Measurements from ENCODE around the gene RBP3. TPM values are rescaled to one million over a fixed set of nuclear protein-coding genes. Genes with fewer than 3 reads are reported as not detected.

RBP3 gene
- total and polyA plus RNA-seq, 4 donors = not detected

GRCh38 chr10:47336387-47337134 is 11.6 kb upstream of the RBP3 start:
- Histone ChIP-seq H3K36me3 (ENCODE audit: control insufficient read depth in 4 of 4, insufficient read depth in 3 of 4, low read depth in 1 of 4, low read length in 3 of 4) (no peaks in the 10 kb centered on the region), H3K4me1 (ENCODE audit: control insufficient read depth in 4 of 4, insufficient read depth in 4 of 4, low read length in 3 of 4) (no peaks in the 10 kb centered on the region), H3K4me3 (ENCODE audit: low read depth in 1 of 3, low read length in 3 of 3) (no peak overlapping the region), H3K27me3 (ENCODE audit: control insufficient read depth in 4 of 4, insufficient read depth in 4 of 4, low read length in 3 of 4) (no peaks in the 10 kb centered on the region), H3K9ac (ENCODE audit: low read depth in 1 of 2, low read length in 2 of 2) (no peak overlapping the region), H3K27ac (ENCODE audit: low read depth in 1 of 2, low read length in 2 of 2) (no peak overlapping the region), H3K9me3 (ENCODE audit: control insufficient read depth in 4 of 4, low read length in 3 of 4) (no peaks in the 10 kb centered on the region)
- 82% methylated on average over 15 of the region's 15 CpGs for WGBS
- TF ChIP-seq YY1 (IDR thresholded peaks at IDR 0.05) (no peak), TAF1 (conservative IDR thresholded peaks at IDR 0.05) (no peak), RXRA (IDR thresholded peaks at IDR 0.05) (no peak), FOXA2 (IDR thresholded peaks at IDR 0.05) (no peak), NR2F2 (IDR thresholded peaks at IDR 0.05) (no peak)
- no peak for DNase-seq (ENCODE audit: low spot score)

- no peaks in the 10 kb centered on the region for H3K4me1 ChIP-seq (ENCODE audit: control insufficient read depth in 4 of 4, insufficient read depth in 4 of 4, low read length in 3 of 4)
- no peak overlapping the region for H3K4me3 ChIP-seq (ENCODE audit: low read depth in 1 of 3, low read length in 3 of 3)
- no peaks in the 10 kb centered on the region for H3K9me3 ChIP-seq (ENCODE audit: control insufficient read depth in 4 of 4, low read length in 3 of 4)
- H3K36me3 ChIP-seq (ENCODE audit: control insufficient read depth in 4 of 4, insufficient read depth in 3 of 4, low read depth in 1 of 4, low read length in 3 of 4) = no peaks in the 10 kb centered on the region
- no peak for DNase-seq (ENCODE audit: low spot score)
- H3K27me3 ChIP-seq (ENCODE audit: control insufficient read depth in 4 of 4, insufficient read depth in 4 of 4, low read length in 3 of 4) = no peaks in the 10 kb centered on the region
- H3K27ac ChIP-seq (ENCODE audit: low read depth in 1 of 2, low read length in 2 of 2) = no peak overlapping the region
- H3K9ac ChIP-seq (ENCODE audit: low read depth in 1 of 2, low read length in 2 of 2) = no peak overlapping the region
- no peak for TF ChIP-seq HNF4A (conservative IDR thresholded peaks at IDR 0.05)
- 74% methylated on average over 4 of the region's 4 CpGs for WGBS
These were observed 10.9 kb upstream of the RBP3 start for GRCh38 chr10:47337310-47337709.

- no peak overlapping the region for H3K9ac ChIP-seq (ENCODE audit: low read depth in 1 of 2, low read length in 2 of 2)
- H3K4me3 ChIP-seq (ENCODE audit: low read depth in 1 of 3, low read length in 3 of 3) = no peak overlapping the region
- H3K36me3 ChIP-seq (ENCODE audit: control insufficient read depth in 4 of 4, insufficient read depth in 3 of 4, low read depth in 1 of 4, low read length in 3 of 4) = no peaks in the 10 kb centered on the region
- H3K27ac ChIP-seq (ENCODE audit: low read depth in 1 of 2, low read length in 2 of 2) = no peak overlapping the region
- no peaks in the 10 kb centered on the region for H3K4me1 ChIP-seq (ENCODE audit: control insufficient read depth in 4 of 4, insufficient read depth in 4 of 4, low read length in 3 of 4)
- WGBS = 86% methylated on average over 8 of the region's 8 CpGs
- TF ChIP-seq ATF3 (IDR thresholded peaks at IDR 0.05) = no peak
- no peak for TF ChIP-seq REST (IDR thresholded peaks at IDR 0.05)
- no peak for TF ChIP-seq HNF4A (conservative IDR thresholded peaks at IDR 0.05)
- TF ChIP-seq NR2F2 (IDR thresholded peaks at IDR 0.05) = no peak
- no peak for TF ChIP-seq GABPA (IDR thresholded peaks at IDR 0.05 in 1 of 2, conservative IDR thresholded peaks at IDR 0.05 in 1 of 2)
- TF ChIP-seq FOXA1 (IDR thresholded peaks at IDR 0.05) = no peak
- TF ChIP-seq SP1 (IDR thresholded peaks at IDR 0.05) = no peak
- no peak for TF ChIP-seq YY1 (IDR thresholded peaks at IDR 0.05)
- no peak for TF ChIP-seq CTCF (IDR thresholded peaks at IDR 0.05; ENCODE audit: low read depth, low read length, missing input control)
- no peak for TF ChIP-seq TAF1 (conservative IDR thresholded peaks at IDR 0.05)
- no peak for DNase-seq (ENCODE audit: low spot score)
- no peaks in the 10 kb centered on the region for H3K27me3 ChIP-seq (ENCODE audit: control insufficient read depth in 4 of 4, insufficient read depth in 4 of 4, low read length in 3 of 4)
- no peaks in the 10 kb centered on the region for H3K9me3 ChIP-seq (ENCODE audit: control insufficient read depth in 4 of 4, low read length in 3 of 4)
These were observed 8.9 kb upstream of the RBP3 start for GRCh38 chr10:47339186-47339735.
